HG02981 (cell line): Measurements from ENCODE around the gene PSIP1.
"Not testable (repeated sequence)": the region's sequence is repeated elsewhere in the genome, so short reads cannot be mapped to it uniquely, and the experiment has no call there.

Experiments
- ATAC-seq: cut with Tn5 transposase; IDR thresholded peaks from one replicate; pipeline ENCODE4 v1.9.1; 2021; ENCODE audit warnings: mild to moderate bottlenecking, moderate library complexity; ENCODE audit not compliant: unreplicated experiment

Gene PSIP1

GRCh38 chr9:15505921-15506320 is 4.8 kb downstream of the PSIP1 start:
- ATAC-seq, result no peak

- ATAC-seq, result no peak
Measured at GRCh38 chr9:15501803-15502202, 9.0 kb downstream of the PSIP1 start.

GRCh38 chr9:15501179-15501578 is 9.6 kb downstream of the PSIP1 start:
- no peak for ATAC-seq

- no peak for ATAC-seq
Measured at GRCh38 chr9:15499139-15499538, 11.6 kb downstream of the PSIP1 start.

- no peak for ATAC-seq
Measured at GRCh38 chr9:15498246-15498995, 12.3 kb downstream of the PSIP1 start.

- no peak for ATAC-seq
Measured at GRCh38 chr9:15492485-15493150, 18.2 kb downstream of the PSIP1 start.

GRCh38 chr9:15491950-15492349 is 18.8 kb downstream of the PSIP1 start:
- ATAC-seq, result no peak

GRCh38 chr9:15485836-15486666 is 24.7 kb downstream of the PSIP1 start:
- ATAC-seq, result no peak

- no peak for ATAC-seq
Measured at GRCh38 chr9:15484802-15485201, 26.0 kb downstream of the PSIP1 start.

GRCh38 chr9:15482146-15482545 is 28.6 kb downstream of the PSIP1 start:
- no peak for ATAC-seq

GRCh38 chr9:15480028-15480427 is 30.7 kb downstream of the PSIP1 start:
- ATAC-seq, result no peak

- ATAC-seq, result no peak
Measured at GRCh38 chr9:15475923-15476536, 34.7 kb downstream of the PSIP1 start.

- no peak for ATAC-seq
Measured at GRCh38 chr9:15469862-15470261, 40.9 kb downstream of the PSIP1 start.

- ATAC-seq, result no peak
Measured at GRCh38 chr9:15469406-15469805, 41.4 kb downstream of the PSIP1 start.

GRCh38 chr9:15468145-15468544 is 42.6 kb downstream of the PSIP1 start:
- ATAC-seq, result no peak

- ATAC-seq, result no peak
Measured at GRCh38 chr9:15461601-15462000, 49.2 kb downstream of the PSIP1 start.

GRCh38 chr9:15461056-15461455 is 49.7 kb downstream of the PSIP1 start:
- no peak for ATAC-seq

GRCh38 chr9:15453956-15454355 is 56.8 kb downstream of the PSIP1 start:
- no peak for ATAC-seq

GRCh38 chr9:15444141-15444540 is 66.6 kb downstream of the PSIP1 start:
- no peak for ATAC-seq

- not testable (repeated sequence) for ATAC-seq
Measured at GRCh38 chr9:15442264-15442663, 68.5 kb downstream of the PSIP1 start.

GRCh38 chr9:15441841-15442240 is 68.9 kb downstream of the PSIP1 start:
- ATAC-seq, result not testable (repeated sequence)
